GM12892 (cell line): Measurements from ENCODE around the gene ICE2.

Experiments
- POLR2A ChIP-seq: IDR thresholded peaks from 2 replicates; pipeline ENCODE4 v1.6.1; 2011; ENCODE audit warnings: low read depth, low read length, control low read depth
- POLR2AphosphoS5 ChIP-seq: IDR thresholded peaks from 2 replicates; pipeline ENCODE4 v1.6.1; 2011; ENCODE audit warnings: low read depth, low read length, control low read depth

GRCh38 chr15:60526127-60526616, 47.2 kb upstream of the ICE2 start:
- TF ChIP-seq POLR2AphosphoS5: no peak
- TF ChIP-seq POLR2A: no peak
